HFF-Myc (cell line): ENCODE measurements around the gene SH3PXD2B.
"Not testable (repeated sequence)": the region's sequence is repeated elsewhere in the genome, so short reads cannot be mapped to it uniquely, and the experiment has no call there.

Experiments
- DNase-seq: peaks from one replicate; pipeline ENCODE4 v3.0.0-alpha.2; 2011; ENCODE audit warnings: low read depth; ENCODE audit errors: extremely low read depth
- H3K4me3 ChIP-seq: replicated peaks from 2 replicates; pipeline ENCODE4 v1.5.1; 2011; ENCODE audit warnings: low read depth, mild to moderate bottlenecking, control low read depth, low read length
- TF ChIP-seq, protein P1 (sequence below): IDR thresholded peaks from 2 replicates; pipeline ENCODE4 v1.5.1; 2012; ENCODE audit warnings: mild to moderate bottlenecking, low read depth, low read length, control low read depth; ENCODE audit errors: missing control alignments

SH3PXD2B gene

DNA sequence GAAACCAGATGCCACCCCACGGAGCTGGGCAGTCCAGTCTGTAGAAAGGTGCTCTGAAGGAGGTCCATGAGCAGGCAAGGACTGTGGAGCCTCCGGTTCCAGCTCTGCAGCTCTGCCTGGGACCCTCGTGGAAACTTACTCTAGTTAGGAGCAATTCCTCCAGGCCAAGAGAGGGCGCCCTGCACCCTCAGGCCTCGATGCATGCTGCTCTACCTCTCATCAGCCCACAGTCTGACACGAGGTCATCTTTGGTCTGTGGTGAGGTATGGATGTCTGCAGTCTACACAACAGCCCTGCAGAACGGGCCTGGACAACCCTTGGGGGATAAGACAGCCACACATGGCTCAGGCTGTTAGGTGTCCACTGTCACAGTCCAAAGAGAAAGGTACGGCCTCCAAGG, 120.1 kb downstream of the SH3PXD2B start:
- H3K4me3 ChIP-seq: no peak overlapping the region
- DNase-seq: no peak
- TF ChIP-seq, protein P1, sequence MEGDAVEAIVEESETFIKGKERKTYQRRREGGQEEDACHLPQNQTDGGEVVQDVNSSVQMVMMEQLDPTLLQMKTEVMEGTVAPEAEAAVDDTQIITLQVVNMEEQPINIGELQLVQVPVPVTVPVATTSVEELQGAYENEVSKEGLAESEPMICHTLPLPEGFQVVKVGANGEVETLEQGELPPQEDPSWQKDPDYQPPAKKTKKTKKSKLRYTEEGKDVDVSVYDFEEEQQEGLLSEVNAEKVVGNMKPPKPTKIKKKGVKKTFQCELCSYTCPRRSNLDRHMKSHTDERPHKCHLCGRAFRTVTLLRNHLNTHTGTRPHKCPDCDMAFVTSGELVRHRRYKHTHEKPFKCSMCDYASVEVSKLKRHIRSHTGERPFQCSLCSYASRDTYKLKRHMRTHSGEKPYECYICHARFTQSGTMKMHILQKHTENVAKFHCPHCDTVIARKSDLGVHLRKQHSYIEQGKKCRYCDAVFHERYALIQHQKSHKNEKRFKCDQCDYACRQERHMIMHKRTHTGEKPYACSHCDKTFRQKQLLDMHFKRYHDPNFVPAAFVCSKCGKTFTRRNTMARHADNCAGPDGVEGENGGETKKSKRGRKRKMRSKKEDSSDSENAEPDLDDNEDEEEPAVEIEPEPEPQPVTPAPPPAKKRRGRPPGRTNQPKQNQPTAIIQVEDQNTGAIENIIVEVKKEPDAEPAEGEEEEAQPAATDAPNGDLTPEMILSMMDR: peak; percentile 25

DNA sequence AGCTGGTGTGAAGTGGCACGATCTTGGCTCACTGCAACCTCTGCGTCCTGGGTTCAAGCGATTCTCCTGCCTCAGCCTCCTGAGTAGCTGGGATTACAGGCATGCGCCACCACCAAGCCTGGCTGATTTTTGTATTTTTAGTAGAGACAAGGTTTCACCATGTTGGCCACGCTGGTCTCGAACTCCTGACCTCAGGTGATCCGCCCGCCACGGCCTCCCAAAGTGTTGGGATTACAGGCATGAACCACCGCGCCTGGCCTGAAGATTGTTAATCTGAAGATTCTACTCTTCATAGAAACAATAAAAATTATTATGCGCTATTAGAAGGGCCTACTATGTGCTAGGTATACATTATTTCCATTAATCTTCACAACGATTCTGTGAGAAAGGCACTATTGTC, 127.4 kb downstream of the SH3PXD2B start:
- not testable (repeated sequence) for DNase-seq, H3K4me3 ChIP-seq

DNA sequence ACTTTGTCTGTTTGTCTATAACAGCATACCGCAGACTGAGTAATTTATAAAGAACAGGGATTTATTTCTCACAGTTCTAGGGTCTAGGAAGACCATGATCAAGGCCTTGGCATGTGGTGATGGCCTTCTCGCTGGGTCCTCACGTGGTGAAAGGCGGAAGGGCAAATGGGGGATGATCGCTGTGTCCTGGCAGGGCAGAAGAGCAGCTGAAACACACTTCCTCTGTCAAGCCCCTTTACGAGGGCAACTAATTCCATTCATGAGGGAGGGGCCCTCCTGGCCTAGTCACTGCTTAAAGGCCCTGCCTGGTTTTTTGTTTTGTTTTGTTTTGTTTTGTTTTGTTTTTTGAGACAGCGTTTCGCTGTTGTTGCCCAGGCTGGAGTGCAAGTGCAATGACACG, 128.9 kb downstream of the SH3PXD2B start:
- H3K4me3 ChIP-seq: no peak overlapping the region
- TF ChIP-seq, protein P1: no peak
- DNase-seq: no peak

DNA sequence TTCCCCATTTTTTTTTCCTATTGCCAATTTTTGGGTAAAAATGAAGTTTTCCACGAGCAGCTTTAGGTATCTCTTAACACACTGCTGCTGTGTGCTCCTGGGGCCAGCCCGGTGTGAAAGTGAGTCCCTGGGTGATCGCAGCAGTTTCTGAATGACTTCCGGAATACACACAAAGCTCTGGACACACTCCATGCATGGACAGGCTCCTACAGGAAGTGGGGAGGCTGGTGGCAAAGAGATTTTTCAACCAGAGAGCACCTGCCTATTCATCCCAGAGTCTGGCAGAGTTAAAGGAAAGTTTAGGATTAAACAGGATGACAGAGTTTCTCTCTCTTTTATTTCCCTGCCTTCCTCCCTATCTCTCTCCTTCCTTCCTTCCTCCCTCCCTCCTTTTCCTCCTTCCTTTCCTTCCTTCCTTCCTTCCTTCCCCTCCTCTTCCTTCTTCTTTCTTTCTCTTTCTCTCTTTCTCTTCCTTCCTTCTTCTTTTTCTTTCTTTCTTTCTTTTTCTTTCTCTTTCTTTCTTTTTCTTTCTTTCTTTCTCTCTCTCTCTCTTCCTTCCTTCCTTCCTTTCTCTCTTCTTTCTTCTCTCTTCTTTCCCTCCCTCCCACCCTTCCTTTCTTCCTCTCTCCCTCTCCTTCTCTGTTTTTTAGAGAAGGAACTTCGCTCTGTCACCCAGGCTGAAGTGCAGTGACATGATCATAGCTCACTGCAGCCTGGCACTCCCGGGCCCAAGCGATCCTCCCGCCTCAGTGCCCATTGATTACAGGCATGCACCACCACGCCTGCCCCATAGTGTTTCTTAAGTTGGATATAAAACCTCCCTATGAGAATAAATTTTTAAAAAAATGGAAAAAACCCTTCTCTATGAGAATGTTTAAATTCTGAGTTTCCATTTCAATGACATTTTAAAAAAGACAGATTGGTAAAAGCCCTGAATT, 132.0 kb downstream of the SH3PXD2B start:
- TF ChIP-seq, protein P1: no peak
- no peak for DNase-seq
- H3K4me3 ChIP-seq: no peak overlapping the region

DNA sequence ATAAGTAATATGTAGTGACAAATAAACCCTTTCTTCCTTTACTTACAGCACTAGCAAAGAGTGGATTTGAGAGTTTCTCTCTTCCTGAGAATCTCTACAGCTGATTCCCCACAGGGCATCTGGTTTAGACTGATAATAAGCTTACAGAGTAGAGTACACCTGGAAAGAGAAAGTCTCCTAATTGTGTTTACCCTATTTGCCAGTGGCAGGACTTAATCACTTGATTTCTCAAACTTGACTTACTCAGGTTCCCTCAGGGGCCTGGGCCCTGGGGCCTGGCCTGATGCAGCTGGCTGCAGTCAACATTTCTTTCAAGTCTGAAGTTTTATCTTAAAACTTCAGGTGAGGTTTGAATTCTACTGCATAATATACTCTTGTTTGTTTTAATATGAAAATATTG, 132.7 kb downstream of the SH3PXD2B start:
- DNase-seq: no peak
- H3K4me3 ChIP-seq: no peak overlapping the region
- TF ChIP-seq, protein P1: no peak

DNA sequence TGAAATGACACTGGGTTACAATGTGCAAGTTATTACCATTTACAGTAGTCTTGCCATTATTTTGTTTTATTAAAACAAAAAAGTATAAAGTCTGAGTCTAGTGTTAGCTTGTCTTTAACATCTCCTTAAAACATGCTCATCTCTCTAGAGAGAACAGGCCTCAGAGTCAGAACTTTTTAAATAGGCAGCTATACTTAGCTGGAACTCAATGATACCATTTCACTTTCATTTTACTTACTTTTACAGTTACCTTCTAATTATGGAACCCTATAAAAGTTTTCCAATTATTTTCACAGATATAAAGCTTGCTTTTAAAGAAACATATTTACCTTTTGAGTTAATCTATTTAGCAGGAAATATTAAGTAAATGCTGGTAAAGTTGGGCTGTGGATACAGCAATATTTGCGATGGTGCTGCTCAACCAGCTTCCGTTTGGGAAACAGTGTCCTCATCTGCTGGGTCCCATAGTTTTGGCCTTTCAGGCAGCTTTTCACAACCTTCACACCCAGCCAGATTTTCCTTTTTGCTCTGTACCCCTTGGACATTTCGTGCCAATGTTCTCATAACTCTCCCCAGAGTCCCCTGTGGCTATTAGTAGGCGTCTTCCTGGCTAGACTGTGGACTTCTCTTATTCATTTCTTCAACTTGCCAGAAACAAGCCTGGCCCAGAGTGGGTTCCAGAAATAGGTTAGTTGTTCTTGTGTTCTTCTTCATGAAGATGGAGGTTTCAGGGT, 134.4 kb downstream of the SH3PXD2B start:
- DNase-seq: no peak
- TF ChIP-seq, protein P1: no peak

More for the DNA sequence above, 134.4 kb downstream of the SH3PXD2B start:
- H3K4me3 ChIP-seq: no peak overlapping the region
